ENCODE data around the gene MAP3K15. TPM values are rescaled to one million over a fixed set of nuclear protein-coding genes. Genes with fewer than 3 reads are reported as not detected.

The MAP3K15 gene
- total RNA-seq, 2 donors from 2014 or later, result 0.70 to 0.83 TPM

- H3K27ac Mint-ChIP-seq, result no peak overlapping the region
- peaks cover 14% of the 10 kb centered on the region for H3K27me3 Mint-ChIP-seq (ENCODE audit: low read depth)
- H3K4me3 Mint-ChIP-seq, result no peak overlapping the region
- H3K9me3 Mint-ChIP-seq, result no peaks in the 10 kb centered on the region
- H3K36me3 Mint-ChIP-seq (ENCODE audit: insufficient read depth in 2 of 2), result no peaks in the 10 kb centered on the region
- H3K4me1 Mint-ChIP-seq (ENCODE audit: low read depth), result no peaks in the 10 kb centered on the region
- DNase-seq (no peak), ATAC-seq (replicated peaks in 1 of 2) (no peak)
Measured at GRCh38 chrX:19381326-19381725, 134.0 kb downstream of the MAP3K15 start.

- no peaks in the 10 kb centered on the region for H3K9me3 Mint-ChIP-seq
- H3K4me1 Mint-ChIP-seq (ENCODE audit: low read depth), result peaks cover 5% of the 10 kb centered on the region
- H3K27ac Mint-ChIP-seq, result no peak overlapping the region
- H3K27me3 Mint-ChIP-seq (ENCODE audit: low read depth), result peaks cover 7% of the 10 kb centered on the region
- no peak for ATAC-seq (replicated peaks in 1 of 2)
- DNase-seq, result no peak
- no peak overlapping the region for H3K4me3 Mint-ChIP-seq
- no peaks in the 10 kb centered on the region for H3K36me3 Mint-ChIP-seq (ENCODE audit: insufficient read depth in 2 of 2)
Measured at GRCh38 chrX:19377799-19378198, 137.5 kb downstream of the MAP3K15 start.

GRCh38 chrX:19375546-19375945 lies 139.8 kb downstream of the MAP3K15 start:
- Mint-ChIP-seq H3K9me3 (no peaks in the 10 kb centered on the region), H3K36me3 (ENCODE audit: insufficient read depth in 2 of 2) (no peaks in the 10 kb centered on the region), H3K4me1 (ENCODE audit: low read depth) (peaks cover 13% of the 10 kb centered on the region), H3K27ac (no peak overlapping the region), H3K27me3 (ENCODE audit: low read depth) (peaks cover 9% of the 10 kb centered on the region), H3K4me3 (no peak overlapping the region)
- DNase-seq (no peak), ATAC-seq (replicated peaks in 1 of 2) (no peak)

- Mint-ChIP-seq H3K9me3 (no peaks in the 10 kb centered on the region), H3K27me3 (ENCODE audit: low read depth) (peaks cover 9% of the 10 kb centered on the region), H3K4me3 (peak overlapping the region; percentile 82 to 97), H3K27ac (no peak overlapping the region), H3K4me1 (ENCODE audit: low read depth) (peaks cover 13% of the 10 kb centered on the region), H3K36me3 (ENCODE audit: insufficient read depth in 2 of 2) (no peaks in the 10 kb centered on the region)
- ATAC-seq (replicated peaks in 1 of 2) (no peak), DNase-seq (no peak)
Measured at GRCh38 chrX:19373351-19373891, 141.9 kb downstream of the MAP3K15 start.

GRCh38 chrX:19372547-19373331 lies 142.6 kb downstream of the MAP3K15 start:
- ATAC-seq (replicated peaks in 1 of 2) (peak; percentile 50 to 60), DNase-seq (peak in 1 of 2 donors; percentile 5)
- Mint-ChIP-seq H3K27ac (peak overlapping the region; percentile 11), H3K4me1 (ENCODE audit: low read depth) (peaks cover 13% of the 10 kb centered on the region), H3K9me3 (no peaks in the 10 kb centered on the region), H3K4me3 (peak overlapping the region; percentile 82 to 97), H3K36me3 (ENCODE audit: insufficient read depth in 2 of 2) (no peaks in the 10 kb centered on the region), H3K27me3 (ENCODE audit: low read depth) (peaks cover 9% of the 10 kb centered on the region)

- peak; percentile 80 to 90 for ATAC-seq (replicated peaks in 1 of 2)
- Mint-ChIP-seq H3K36me3 (ENCODE audit: insufficient read depth in 2 of 2) (no peaks in the 10 kb centered on the region), H3K27me3 (ENCODE audit: low read depth) (peaks cover 9% of the 10 kb centered on the region), H3K4me3 (peak overlapping the region; percentile 82 to 97), H3K9me3 (no peaks in the 10 kb centered on the region), H3K4me1 (ENCODE audit: low read depth) (peaks cover 13% of the 10 kb centered on the region), H3K27ac (peak overlapping the region; percentile 11)
- DNase-seq, result peak; percentile 69 to 74
Measured at GRCh38 chrX:19372170-19372546, 143.2 kb downstream of the MAP3K15 start.

- H3K27me3 Mint-ChIP-seq (ENCODE audit: low read depth), result peaks cover 9% of the 10 kb centered on the region
- no peak overlapping the region for H3K4me3 Mint-ChIP-seq
- peaks cover 13% of the 10 kb centered on the region for H3K4me1 Mint-ChIP-seq (ENCODE audit: low read depth)
- H3K36me3 Mint-ChIP-seq (ENCODE audit: insufficient read depth in 2 of 2), result peaks cover 3 to 7% of the 10 kb centered on the region in 2 donors
- H3K9me3 Mint-ChIP-seq, result peaks cover 5% of the 10 kb centered on the region in 2 donors
- no peak for ATAC-seq (replicated peaks in 1 of 2)
- DNase-seq, result no peak
- H3K27ac Mint-ChIP-seq, result no peak overlapping the region
Measured at GRCh38 chrX:19370061-19370460, 145.2 kb downstream of the MAP3K15 start.

- Mint-ChIP-seq H3K27me3 (ENCODE audit: low read depth) (peaks cover 9% of the 10 kb centered on the region), H3K27ac (no peak overlapping the region), H3K4me3 (no peak overlapping the region), H3K9me3 (peaks cover 5% of the 10 kb centered on the region in 2 donors), H3K36me3 (ENCODE audit: insufficient read depth in 2 of 2) (peaks cover 3 to 7% of the 10 kb centered on the region in 2 donors), H3K4me1 (ENCODE audit: low read depth) (peaks cover 13% of the 10 kb centered on the region)
- ATAC-seq (replicated peaks in 1 of 2) (no peak), DNase-seq (no peak)
Measured at GRCh38 chrX:19368576-19368975, 146.7 kb downstream of the MAP3K15 start.

GRCh38 chrX:19361701-19362100 lies 153.6 kb downstream of the MAP3K15 start:
- Mint-ChIP-seq H3K9me3 (peaks cover 3 to 5% of the 10 kb centered on the region in 2 donors), H3K4me1 (ENCODE audit: low read depth) (no peaks in the 10 kb centered on the region), H3K27me3 (ENCODE audit: low read depth) (no peaks in the 10 kb centered on the region), H3K4me3 (no peak overlapping the region), H3K36me3 (ENCODE audit: insufficient read depth in 2 of 2) (peaks cover 6 to 7% of the 10 kb centered on the region in 2 donors), H3K27ac (no peak overlapping the region)
- ATAC-seq (replicated peaks in 1 of 2) (no peak), DNase-seq (no peak)

- peaks cover 2 to 3% of the 10 kb centered on the region in 2 donors for H3K36me3 Mint-ChIP-seq (ENCODE audit: insufficient read depth in 2 of 2)
- no peak for DNase-seq
- no peak for ATAC-seq (replicated peaks in 1 of 2)
- H3K27me3 Mint-ChIP-seq (ENCODE audit: low read depth), result no peaks in the 10 kb centered on the region
- no peaks in the 10 kb centered on the region for H3K9me3 Mint-ChIP-seq
- no peak overlapping the region for H3K27ac Mint-ChIP-seq
- H3K4me3 Mint-ChIP-seq, result no peak overlapping the region
- H3K4me1 Mint-ChIP-seq (ENCODE audit: low read depth), result no peaks in the 10 kb centered on the region
Measured at GRCh38 chrX:19360903-19361302, 154.4 kb downstream of the MAP3K15 start.

GRCh38 chrX:19358521-19358920 lies 156.8 kb downstream of the MAP3K15 start:
- H3K36me3 Mint-ChIP-seq (ENCODE audit: insufficient read depth in 2 of 2), result peaks cover 2 to 3% of the 10 kb centered on the region in 2 donors
- no peak overlapping the region for H3K4me3 Mint-ChIP-seq
- DNase-seq (no peak), ATAC-seq (replicated peaks in 1 of 2) (no peak)
- H3K4me1 Mint-ChIP-seq (ENCODE audit: low read depth), result no peaks in the 10 kb centered on the region
- no peaks in the 10 kb centered on the region for H3K27me3 Mint-ChIP-seq (ENCODE audit: low read depth)
- no peaks in the 10 kb centered on the region for H3K9me3 Mint-ChIP-seq
- no peak overlapping the region for H3K27ac Mint-ChIP-seq

GRCh38 chrX:19354625-19355024 lies 160.7 kb downstream of the MAP3K15 start:
- Mint-ChIP-seq H3K4me1 (ENCODE audit: low read depth) (peaks cover 10% of the 10 kb centered on the region), H3K27ac (no peak overlapping the region), H3K9me3 (no peaks in the 10 kb centered on the region), H3K4me3 (no peak overlapping the region), H3K36me3 (ENCODE audit: insufficient read depth in 2 of 2) (peaks cover 5 to 11% of the 10 kb centered on the region in 2 donors), H3K27me3 (ENCODE audit: low read depth) (no peaks in the 10 kb centered on the region)
- no peak for DNase-seq
- ATAC-seq (replicated peaks in 1 of 2), result no peak

GRCh38 chrX:19350941-19351384 lies 164.3 kb downstream of the MAP3K15 start:
- Mint-ChIP-seq H3K4me1 (ENCODE audit: low read depth) (peaks cover 18% of the 10 kb centered on the region), H3K9me3 (no peaks in the 10 kb centered on the region), H3K36me3 (ENCODE audit: insufficient read depth in 2 of 2) (peaks cover 2 to 9% of the 10 kb centered on the region in 2 donors), H3K27ac (peak overlapping the region; percentile 97), H3K4me3 (peak overlapping the region in 1 of 2 donors; percentile 67), H3K27me3 (ENCODE audit: low read depth) (no peaks in the 10 kb centered on the region)
- ATAC-seq (replicated peaks in 1 of 2) (peak; percentile 44 to 80), DNase-seq (peak in 1 of 2 donors; percentile 16)

Measured in activated T-cell treated with anti-CD3 and anti-CD28 coated beads, Interleukin-2, amount 50 U/mL, for 72 hours (primary cell).